GM12875 (cell line): Measurements from ENCODE around the gene TBX4.

Experiments used
- H3K4me3 ChIP-seq: one replicate; pipeline ENCODE4 v1.5.1; 2011; ENCODE audit warnings: low read depth, low read length, control low read depth
- CTCF ChIP-seq: IDR thresholded peaks from 2 replicates; pipeline ENCODE4 v1.5.1; 2011; ENCODE audit warnings: low read depth, mild to moderate bottlenecking, control low read depth, inconsistent platforms, low read length, moderate library complexity, borderline replicate concordance; ENCODE audit not compliant: insufficient read depth

The TBX4 gene

GRCh38 chr17:61414141-61414935, 37.9 kb upstream of the TBX4 start:
- no peak overlapping the region for H3K4me3 ChIP-seq
- TF ChIP-seq CTCF = no peak

- H3K4me3 ChIP-seq = no peak overlapping the region
- no peak for TF ChIP-seq CTCF
These were observed 37.3 kb upstream of the TBX4 start for GRCh38 chr17:61414936-61415251.

- no peak overlapping the region for H3K4me3 ChIP-seq
- no peak for TF ChIP-seq CTCF
These were observed 36.6 kb upstream of the TBX4 start for GRCh38 chr17:61415374-61416210.

- no peak for TF ChIP-seq CTCF
- no peak overlapping the region for H3K4me3 ChIP-seq
These were observed 36.0 kb upstream of the TBX4 start for GRCh38 chr17:61416211-61416539.

- no peak overlapping the region for H3K4me3 ChIP-seq
- TF ChIP-seq CTCF = peak; percentile 96
These were observed 35.5 kb upstream of the TBX4 start for GRCh38 chr17:61416540-61417363.

- TF ChIP-seq CTCF = no peak
- H3K4me3 ChIP-seq = no peak overlapping the region
These were observed 33.8 kb upstream of the TBX4 start for GRCh38 chr17:61418449-61418848.
